DOHH2 (cell line): ENCODE measurements around the gene DES.

ENCODE experiments used
- EZH2phosphoT487 ChIP-seq: fragments of 200-600 bp; sonication (generic); IDR thresholded peaks from 2 replicates; pipeline ENCODE4 v1.6.1; 2017; ENCODE audit warnings: borderline replicate concordance, mild to moderate bottlenecking, antibody characterized with exemption, low read length, moderate library complexity, mixed read lengths
- TF ChIP-seq, protein P1 (sequence below): fragments of 200-600 bp; sonication (generic); IDR thresholded peaks from one replicate; pipeline ENCODE4 v1.5.1; 2014; ENCODE audit warnings: antibody characterized with exemption, mild to moderate bottlenecking, low read depth, low read length; ENCODE audit not compliant: poor library complexity, severe bottlenecking

DNA sequence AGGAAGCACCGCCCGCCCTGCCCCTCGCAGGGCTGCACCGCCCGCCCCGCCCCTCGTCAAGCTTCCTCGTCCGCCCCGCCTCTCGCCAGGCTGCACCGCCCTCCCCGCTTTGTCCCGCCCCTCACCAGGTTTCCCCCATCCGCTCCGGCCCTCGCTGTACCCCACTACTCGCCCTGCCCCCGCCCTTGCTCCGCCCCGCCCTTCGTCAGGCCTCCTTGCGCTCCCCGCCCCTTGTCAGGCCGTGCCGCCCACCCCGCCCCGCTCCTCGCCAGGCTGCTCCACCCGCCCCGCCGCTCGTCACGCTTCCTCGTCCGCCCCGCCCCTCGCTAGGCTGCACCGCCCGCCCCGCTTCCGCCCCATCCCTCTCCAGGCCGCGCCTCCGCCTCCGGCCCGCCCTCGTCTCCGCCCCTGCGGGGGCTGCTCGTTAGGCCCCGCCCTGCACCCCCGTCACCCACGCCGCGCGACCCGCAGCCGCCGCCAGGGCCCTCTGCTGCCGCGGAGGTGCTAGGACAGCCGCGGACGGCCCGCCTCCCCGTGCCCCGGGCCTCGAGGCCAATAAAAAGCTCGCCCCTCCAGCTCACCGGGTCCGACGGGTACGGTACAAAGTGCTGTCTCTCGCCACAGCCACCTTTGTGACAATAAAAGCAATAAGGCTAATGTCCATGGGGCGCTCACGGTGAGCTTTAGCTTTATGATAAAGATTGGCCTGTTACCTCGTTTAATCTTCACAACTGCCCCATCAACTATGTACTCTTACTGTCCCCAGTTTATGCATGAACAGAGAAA is 29.9 kb upstream of the DES start:
- TF ChIP-seq, protein P1, sequence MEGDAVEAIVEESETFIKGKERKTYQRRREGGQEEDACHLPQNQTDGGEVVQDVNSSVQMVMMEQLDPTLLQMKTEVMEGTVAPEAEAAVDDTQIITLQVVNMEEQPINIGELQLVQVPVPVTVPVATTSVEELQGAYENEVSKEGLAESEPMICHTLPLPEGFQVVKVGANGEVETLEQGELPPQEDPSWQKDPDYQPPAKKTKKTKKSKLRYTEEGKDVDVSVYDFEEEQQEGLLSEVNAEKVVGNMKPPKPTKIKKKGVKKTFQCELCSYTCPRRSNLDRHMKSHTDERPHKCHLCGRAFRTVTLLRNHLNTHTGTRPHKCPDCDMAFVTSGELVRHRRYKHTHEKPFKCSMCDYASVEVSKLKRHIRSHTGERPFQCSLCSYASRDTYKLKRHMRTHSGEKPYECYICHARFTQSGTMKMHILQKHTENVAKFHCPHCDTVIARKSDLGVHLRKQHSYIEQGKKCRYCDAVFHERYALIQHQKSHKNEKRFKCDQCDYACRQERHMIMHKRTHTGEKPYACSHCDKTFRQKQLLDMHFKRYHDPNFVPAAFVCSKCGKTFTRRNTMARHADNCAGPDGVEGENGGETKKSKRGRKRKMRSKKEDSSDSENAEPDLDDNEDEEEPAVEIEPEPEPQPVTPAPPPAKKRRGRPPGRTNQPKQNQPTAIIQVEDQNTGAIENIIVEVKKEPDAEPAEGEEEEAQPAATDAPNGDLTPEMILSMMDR, result peak; percentile 65
- TF ChIP-seq EZH2phosphoT487, result no peak
